Suprapubic skin (tissue), 4 donors: Measurements from ENCODE around the gene GPC5. TPM values are rescaled to one million over a fixed set of nuclear protein-coding genes. Genes with fewer than 3 reads are reported as not detected.

ENCODE experiments used
- DNase-seq, 2 donors: peaks; one replicate each; pipeline ENCODE4 v3.0.0-alpha.2; 2019; ENCODE audit warnings: low spot score in 2 of 2
- H3K27ac ChIP-seq: fragments of 200-600 bp; sonication (generic); one replicate; pipeline ENCODE4 v1.5.1; 2019
- H3K27me3 ChIP-seq: fragments of 200-600 bp; sonication (generic); one replicate; pipeline ENCODE4 v1.5.1; 2019
- H3K36me3 ChIP-seq: fragments of 200-600 bp; sonication (generic); one replicate; pipeline ENCODE4 v1.5.1; 2019
- H3K4me1 ChIP-seq: fragments of 200-600 bp; sonication (generic); one replicate; pipeline ENCODE4 v1.5.1; 2019
- H3K4me3 ChIP-seq: fragments of 200-600 bp; sonication (generic); one replicate; pipeline ENCODE4 v1.5.1; 2019; ENCODE audit warnings: mild to moderate bottlenecking
- H3K9me3 ChIP-seq: fragments of 200-600 bp; sonication (generic); one replicate; pipeline ENCODE4 v1.5.1; 2019
- CTCF ChIP-seq, 2 donors: fragments of 200-600 bp in 1 of 2; fragments of 450-650 bp in 1 of 2; sonication (generic) in 1 of 2; IDR thresholded peaks; one replicate each; pipeline ENCODE4 v1.5.1; 2016 to 2019; ENCODE audit warnings: antibody characterized with exemption in 2 of 2, mild to moderate bottlenecking in 1 of 2, moderate library complexity in 1 of 2
- EP300 ChIP-seq: sonication (generic); formaldehyde crosslinking; IDR thresholded peaks from one replicate; pipeline ENCODE4 v1.6.1; 2017; ENCODE audit warnings: antibody characterized with exemption
- POLR2A ChIP-seq, 2 donors: fragments of 450-650 bp; IDR thresholded peaks; one replicate each; pipeline ENCODE4 v1.6.1; 2017; ENCODE audit warnings: antibody characterized with exemption in 2 of 2, mild to moderate bottlenecking in 2 of 2, moderate library complexity in 2 of 2
- POLR2AphosphoS5 ChIP-seq, 3 donors: sonication (generic); formaldehyde crosslinking; IDR thresholded peaks; one replicate each; pipeline ENCODE4 v1.6.1; 2017; ENCODE audit warnings: antibody characterized with exemption in 3 of 3
- WGBS: methylation state at CpG from one replicate; pipeline ENCODE4 v1.1.5; 2018; 5-methylcytosine and 5-hydroxymethylcytosine counted together
- total RNA-seq, 4 donors: library from RNA; depleted of rRNA; stranded (reverse); fragments of >200 nt; gene quantifications; one replicate each; pipeline ENCODE4 v1.1.0, GENCODE V29; 2016

GPC5 gene
- total RNA-seq, 4 donors from 2014 or later = 0.55 TPM; not detected in 3

- WGBS = 88% methylated on average over 2 of the region's 2 CpGs
- Histone ChIP-seq H3K4me1 (no peaks in the 10 kb centered on the region), H3K4me3 (no peak overlapping the region), H3K27ac (no peak overlapping the region), H3K36me3 (no peaks in the 10 kb centered on the region), H3K9me3 (no peaks in the 10 kb centered on the region), H3K27me3 (no peaks in the 10 kb centered on the region)
- no peak for DNase-seq
- TF ChIP-seq POLR2A (IDR thresholded peaks at IDR 0.05) (no peak), POLR2AphosphoS5 (IDR thresholded peaks at IDR 0.05) (no peak), EP300 (no peak), CTCF (IDR thresholded peaks at IDR 0.05) (no peak)
These were observed 640.5 kb downstream of the GPC5 start for GRCh38 chr13:92038905-92039304.

- H3K4me3 ChIP-seq = no peak overlapping the region
- no peaks in the 10 kb centered on the region for H3K27me3 ChIP-seq
- no peak overlapping the region for H3K27ac ChIP-seq
- no peaks in the 10 kb centered on the region for H3K36me3 ChIP-seq
- WGBS = 61% methylated on average over 4 of the region's 4 CpGs
- H3K4me1 ChIP-seq = no peaks in the 10 kb centered on the region
- no peaks in the 10 kb centered on the region for H3K9me3 ChIP-seq
- TF ChIP-seq CTCF (IDR thresholded peaks at IDR 0.05) = no peak
- TF ChIP-seq POLR2AphosphoS5 (IDR thresholded peaks at IDR 0.05) = no peak
- TF ChIP-seq POLR2A (IDR thresholded peaks at IDR 0.05) = no peak
- no peak for TF ChIP-seq EP300
- DNase-seq = no peak
These were observed 644.1 kb downstream of the GPC5 start for GRCh38 chr13:92042522-92042921.

- TF ChIP-seq EP300 = no peak
- TF ChIP-seq POLR2AphosphoS5 (IDR thresholded peaks at IDR 0.05) = no peak
- no peak for TF ChIP-seq CTCF (IDR thresholded peaks at IDR 0.05)
- no peak for TF ChIP-seq POLR2A (IDR thresholded peaks at IDR 0.05)
- no peak overlapping the region for H3K4me3 ChIP-seq
- H3K27me3 ChIP-seq = no peaks in the 10 kb centered on the region
- no peak overlapping the region for H3K27ac ChIP-seq
- 60% methylated on average over 3 of the region's 3 CpGs for WGBS
- H3K36me3 ChIP-seq = no peaks in the 10 kb centered on the region
- no peaks in the 10 kb centered on the region for H3K4me1 ChIP-seq
- DNase-seq = no peak
- no peaks in the 10 kb centered on the region for H3K9me3 ChIP-seq
These were observed 645.9 kb downstream of the GPC5 start for GRCh38 chr13:92044351-92044750.

- Histone ChIP-seq H3K4me1 (no peaks in the 10 kb centered on the region), H3K4me3 (no peak overlapping the region), H3K9me3 (no peaks in the 10 kb centered on the region), H3K27me3 (no peaks in the 10 kb centered on the region), H3K27ac (no peak overlapping the region), H3K36me3 (no peaks in the 10 kb centered on the region)
- TF ChIP-seq POLR2A (IDR thresholded peaks at IDR 0.05) (no peak), POLR2AphosphoS5 (IDR thresholded peaks at IDR 0.05) (no peak), CTCF (IDR thresholded peaks at IDR 0.05) (no peak), EP300 (no peak)
- DNase-seq = no peak
These were observed 656.0 kb downstream of the GPC5 start for GRCh38 chr13:92054389-92054788.

GRCh38 chr13:92074658-92075057 lies 676.2 kb downstream of the GPC5 start:
- no peaks in the 10 kb centered on the region for H3K9me3 ChIP-seq
- H3K4me1 ChIP-seq = no peaks in the 10 kb centered on the region
- DNase-seq = no peak
- H3K4me3 ChIP-seq = no peak overlapping the region
- H3K36me3 ChIP-seq = no peaks in the 10 kb centered on the region
- WGBS = 58% methylated on average over 4 of the region's 4 CpGs
- no peak for TF ChIP-seq POLR2A (IDR thresholded peaks at IDR 0.05)
- TF ChIP-seq EP300 = no peak
- TF ChIP-seq CTCF (IDR thresholded peaks at IDR 0.05) = no peak
- TF ChIP-seq POLR2AphosphoS5 (IDR thresholded peaks at IDR 0.05) = no peak
- H3K27me3 ChIP-seq = no peaks in the 10 kb centered on the region
- no peak overlapping the region for H3K27ac ChIP-seq
